Lower lobe of right lung (tissue), 2 donors: Measurements from ENCODE around the gene FER1L5. TPM values are rescaled to one million over a fixed set of nuclear protein-coding genes. Genes with fewer than 3 reads are reported as not detected.

Source experiments
- ATAC-seq, 2 donors: fragments of 200-7000 bp; cut with Tn5 transposase; one replicate each; pipeline ENCODE4 v1.9.1; 2020 to 2022; ENCODE audit warnings: mild to moderate bottlenecking in 2 of 2, moderate library complexity in 2 of 2
- DNase-seq: peaks from one replicate; pipeline ENCODE4 v3.0.0-alpha.2; 2020
- H3K27ac ChIP-seq: fragments of 200-600 bp; one replicate; pipeline ENCODE4 v1.8.0; 2022
- H3K27me3 ChIP-seq: fragments of 200-600 bp; one replicate; pipeline ENCODE4 v1.8.0; 2022; ENCODE audit warnings: low read depth
- H3K36me3 ChIP-seq: fragments of 200-600 bp; one replicate; pipeline ENCODE4 v1.8.0; 2022; ENCODE audit warnings: mild to moderate bottlenecking
- H3K4me1 ChIP-seq: fragments of 200-600 bp; one replicate; pipeline ENCODE4 v1.8.0; 2022
- H3K4me3 ChIP-seq: fragments of 200-600 bp; one replicate; pipeline ENCODE4 v1.8.0; 2022; ENCODE audit warnings: mild to moderate bottlenecking
- H3K9me3 ChIP-seq: fragments of 200-600 bp; one replicate; pipeline ENCODE4 v1.8.0; 2022
- CTCF ChIP-seq: fragments of 200-600 bp; IDR thresholded peaks from one replicate; pipeline ENCODE4 v1.8.0; 2022; ENCODE audit warnings: antibody characterized with exemption, mild to moderate bottlenecking
- intact Hi-C: fragments of 100-400 bp; cut with DNase I; formaldehyde crosslinking; loops from one replicate; pipeline ENCODE4 v1.11.0; 2022
- total RNA-seq: library from RNA; stranded (reverse); fragmentation: NEBNext Ultra II Directional; extraction: Animal tissue kit (Norgen Biotek cat#: 25700); gene quantifications from one replicate; pipeline ENCODE4 v1.2.1, GENCODE V29; 2021
- donor health status: DM: no; HTN: yes; CAD: no; lungs with severe emphysema.

Gene FER1L5
- total RNA-seq, 1 donor from 2014 or later: 0.44 TPM

GRCh38 chr2:96625571-96626552 is 16.7 kb upstream of the FER1L5 start:
- H3K27ac ChIP-seq: peak overlapping the region; percentile 31
- H3K36me3 ChIP-seq: peaks cover 49% of the 10 kb centered on the region
- no peak for TF ChIP-seq CTCF
- DNase-seq: no peak
- H3K9me3 ChIP-seq: no peaks in the 10 kb centered on the region
- peak in 1 of 2 donors; percentile 31 for ATAC-seq
- intact Hi-C loops: no loop called here
- H3K4me1 ChIP-seq: peaks cover 29% of the 10 kb centered on the region
- H3K4me3 ChIP-seq: no peak overlapping the region
- H3K27me3 ChIP-seq: no peaks in the 10 kb centered on the region

DNA sequence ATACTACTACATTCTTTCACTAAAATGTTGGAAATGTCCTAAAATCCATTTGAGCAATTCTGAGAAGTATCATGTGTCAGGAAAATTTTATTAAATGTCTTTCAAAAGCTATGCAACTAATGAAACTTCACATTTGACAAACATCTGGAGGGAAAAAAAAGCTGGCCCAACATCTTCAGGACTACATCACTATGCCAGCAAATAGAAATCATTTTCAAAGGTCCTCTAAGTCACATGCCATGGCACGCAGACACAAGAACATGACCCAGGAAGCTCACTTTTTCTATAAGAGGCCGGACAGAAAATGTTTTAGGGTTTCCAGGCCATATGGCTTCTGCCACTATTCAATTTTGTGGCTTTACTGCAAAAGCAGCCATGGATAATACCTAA is 16.0 kb upstream of the FER1L5 start:
- H3K27me3 ChIP-seq: no peaks in the 10 kb centered on the region
- DNase-seq (no peak), ATAC-seq (no peak)
- intact Hi-C loops: no loop called here
- H3K9me3 ChIP-seq: no peaks in the 10 kb centered on the region
- peaks cover 56% of the 10 kb centered on the region for H3K36me3 ChIP-seq
- H3K4me3 ChIP-seq: no peak overlapping the region
- H3K4me1 ChIP-seq: peaks cover 30% of the 10 kb centered on the region
- H3K27ac ChIP-seq: peak overlapping the region; percentile 37
- TF ChIP-seq CTCF: no peak

- TF ChIP-seq CTCF: no peak
- peak; percentile 47 to 65 for ATAC-seq
- DNase-seq: no peak
- Histone ChIP-seq H3K4me1 (peaks cover 52% of the 10 kb centered on the region), H3K36me3 (peaks cover 73% of the 10 kb centered on the region), H3K27me3 (no peaks in the 10 kb centered on the region), H3K9me3 (no peaks in the 10 kb centered on the region), H3K4me3 (no peak overlapping the region), H3K27ac (peak overlapping the region; percentile 46)
- intact Hi-C loops: no loop called here
Observed at GRCh38 chr2:96631804-96632435, 10.6 kb upstream of the FER1L5 start.

- Histone ChIP-seq H3K4me3 (no peak overlapping the region), H3K9me3 (no peaks in the 10 kb centered on the region), H3K27me3 (no peaks in the 10 kb centered on the region), H3K36me3 (peaks cover 60% of the 10 kb centered on the region), H3K4me1 (peaks cover 50% of the 10 kb centered on the region), H3K27ac (no peak overlapping the region)
- DNase-seq (no peak), ATAC-seq (no peak)
- intact Hi-C loops: no loop called here
- TF ChIP-seq CTCF: no peak
Observed at GRCh38 chr2:96633641-96634040, 8.9 kb upstream of the FER1L5 start.

GRCh38 chr2:96636551-96637171 is 5.9 kb upstream of the FER1L5 start:
- H3K4me3 ChIP-seq: peak overlapping the region; percentile 74
- no peaks in the 10 kb centered on the region for H3K9me3 ChIP-seq
- peaks cover 41% of the 10 kb centered on the region for H3K4me1 ChIP-seq
- H3K27ac ChIP-seq: peak overlapping the region; percentile 94
- peaks cover 30% of the 10 kb centered on the region for H3K36me3 ChIP-seq
- TF ChIP-seq CTCF: no peak
- DNase-seq: no peak
- ATAC-seq: no peak
- no peaks in the 10 kb centered on the region for H3K27me3 ChIP-seq
- intact Hi-C loops: no loop called here
